ENCODE measurements around the gene SZT2.
"Not testable (repeated sequence)": the region's sequence is repeated elsewhere in the genome, so short reads cannot be mapped to it uniquely, and the experiment has no call there.

The SZT2 gene

GRCh38 chr1:43491061-43491460, 101.4 kb downstream of the SZT2 start:
- H3K27ac ChIP-seq: no peak overlapping the region
- in situ Hi-C loops (cut with HindIII; ENCODE audit: low pct_ligation_motif_present, low sequenced_read_pairs): no loop called here
- H3K4me3 ChIP-seq (ENCODE audit: low read depth, low read length): no peak overlapping the region
- no peaks in the 10 kb centered on the region for H3K27me3 ChIP-seq (replicated peaks)
- no peaks in the 10 kb centered on the region for H3K36me3 ChIP-seq (replicated peaks)
- DNase-seq: no peak
- no peak for TF ChIP-seq CTCF (IDR thresholded peaks at IDR 0.05; ENCODE audit: low read depth, low read length, missing control alignments)

GRCh38 chr1:43492826-43493225, 103.1 kb downstream of the SZT2 start:
- in situ Hi-C loops (cut with HindIII; ENCODE audit: low pct_ligation_motif_present, low sequenced_read_pairs): no loop called here

GRCh38 chr1:43493661-43494450, 104.2 kb downstream of the SZT2 start:
- no peaks in the 10 kb centered on the region for H3K36me3 ChIP-seq (replicated peaks)
- no peak overlapping the region for H3K27ac ChIP-seq
- peak; percentile 19 for DNase-seq
- H3K4me3 ChIP-seq (ENCODE audit: low read depth, low read length): no peak overlapping the region
- in situ Hi-C loops (cut with HindIII; ENCODE audit: low pct_ligation_motif_present, low sequenced_read_pairs): no loop called here
- TF ChIP-seq CTCF (IDR thresholded peaks at IDR 0.05; ENCODE audit: low read depth, low read length, missing control alignments): no peak
- no peaks in the 10 kb centered on the region for H3K27me3 ChIP-seq (replicated peaks)

More at GRCh38 chr1:43492826-43493225, 103.1 kb downstream of the SZT2 start:
- no peak for DNase-seq
- Histone ChIP-seq H3K36me3 (replicated peaks) (no peaks in the 10 kb centered on the region), H3K27ac (no peak overlapping the region), H3K27me3 (replicated peaks) (no peaks in the 10 kb centered on the region), H3K4me3 (ENCODE audit: low read depth, low read length) (no peak overlapping the region)
- no peak for TF ChIP-seq CTCF (IDR thresholded peaks at IDR 0.05; ENCODE audit: low read depth, low read length, missing control alignments)

GRCh38 chr1:43495204-43495603, 105.5 kb downstream of the SZT2 start:
- Histone ChIP-seq H3K36me3 (replicated peaks) (no peaks in the 10 kb centered on the region), H3K27ac (no peak overlapping the region), H3K4me3 (ENCODE audit: low read depth, low read length) (no peak overlapping the region), H3K27me3 (replicated peaks) (no peaks in the 10 kb centered on the region)
- TF ChIP-seq CTCF (IDR thresholded peaks at IDR 0.05; ENCODE audit: low read depth, low read length, missing control alignments): no peak
- in situ Hi-C loops (cut with HindIII; ENCODE audit: low pct_ligation_motif_present, low sequenced_read_pairs): no loop called here
- no peak for DNase-seq

GRCh38 chr1:43499898-43500297, 110.2 kb downstream of the SZT2 start:
- in situ Hi-C loops (cut with HindIII; ENCODE audit: low pct_ligation_motif_present, low sequenced_read_pairs): no loop called here
- no peaks in the 10 kb centered on the region for H3K36me3 ChIP-seq (replicated peaks)
- TF ChIP-seq CTCF (IDR thresholded peaks at IDR 0.05; ENCODE audit: low read depth, low read length, missing control alignments): peak; percentile 34

GRCh38 chr1:43501806-43502205, 112.1 kb downstream of the SZT2 start:
- H3K27ac ChIP-seq; H3K27me3 ChIP-seq (replicated peaks); H3K36me3 ChIP-seq (replicated peaks); H3K4me3 ChIP-seq (ENCODE audit: low read depth, low read length); DNase-seq; in situ Hi-C loops (cut with HindIII; ENCODE audit: low pct_ligation_motif_present, low sequenced_read_pairs): not testable (repeated sequence)

More at GRCh38 chr1:43499898-43500297, 110.2 kb downstream of the SZT2 start:
- no peak for DNase-seq
- Histone ChIP-seq H3K27me3 (replicated peaks) (no peaks in the 10 kb centered on the region), H3K27ac (no peak overlapping the region), H3K4me3 (ENCODE audit: low read depth, low read length) (no peak overlapping the region)
